Endothelial cell of umbilical vein (primary cell): ENCODE measurements around the gene MCEMP1. TPM values are rescaled to one million over a fixed set of nuclear protein-coding genes. Genes with fewer than 3 reads are reported as not detected.

Experiments used
- BruUV-seq: library from RNA; stranded (reverse); fragments of 400-500 nt; replicated peaks from 2 replicates; lab custom pipeline; 2021; lab: Mats Ljungman, UMichigan
- CTCF ChIA-PET: fragments of 300-600, 350-600 bp; sonication (Branson Sonifier 250); formaldehyde crosslinking; loops from one replicate; lab custom pipeline; 2021; ENCODE audit warnings: antibody characterized with exemption, inconsistent platforms; lab: Charles Lee
- POLR2A ChIA-PET: fragments of 300-600, 350-600 bp; sonication (Branson Sonifier 250); formaldehyde crosslinking; loops from one replicate; lab custom pipeline; 2021; ENCODE audit warnings: antibody characterized with exemption, inconsistent platforms; lab: Charles Lee
- DNase-seq: peaks from one replicate; pipeline ENCODE4 v3.0.0-alpha.2; 2011; ENCODE audit warnings: low read depth, low spot score
- FAIRE-seq: peaks from 2 replicates; lab custom pipeline; 2011; peaks lifted over from hg19 to GRCh38; lab: Jason Lieb, UNC
- H2AFZ ChIP-seq: 2 replicates; pipeline ENCODE4 v1.6.0; 2012; ENCODE audit warnings: low read depth, low read length, control low read depth, inconsistent platforms
- H3K27ac ChIP-seq: 2 replicates; pipeline ENCODE4 v1.5.1; 2011; ENCODE audit warnings: low read depth, mild to moderate bottlenecking, control low read depth, low read length, moderate library complexity; ENCODE audit not compliant: insufficient read depth
- H3K27me3 ChIP-seq, 2 experiments: 2 replicates each; pipeline versions ENCODE4 v1.6.0 to v1.6.1; 2011; ENCODE audit warnings: low read length in 2 of 2, mixed read lengths in 1 of 2; ENCODE audit not compliant: control insufficient read depth in 2 of 2, insufficient read depth in 2 of 2
- H3K36me3 ChIP-seq, 2 experiments: 2 replicates in 1 of 2; 3 replicates in 1 of 2; pipeline ENCODE4 v1.5.1; 2011; ENCODE audit warnings: low read length in 2 of 2, mild to moderate bottlenecking in 1 of 2, moderate library complexity in 1 of 2; ENCODE audit not compliant: control insufficient read depth in 2 of 2, insufficient read depth in 2 of 2; ENCODE audit errors: extremely low read depth in 1 of 2
- H3K4me1 ChIP-seq: 3 replicates; pipeline ENCODE4 v1.5.1; 2011; ENCODE audit warnings: mild to moderate bottlenecking, low read length; ENCODE audit not compliant: control insufficient read depth, insufficient read depth; ENCODE audit errors: extremely low read depth
- H3K4me2 ChIP-seq: 2 replicates; pipeline ENCODE4 v1.6.1; 2011; ENCODE audit warnings: low read length, control low read depth, mixed read lengths; ENCODE audit not compliant: insufficient read depth
- H3K4me3 ChIP-seq, 3 experiments: fragments of 200-600 bp in 1 of 3; sonication (generic), shearing (Covaris generic) in 1 of 3; replicated peaks in 1 of 3; 2 replicates each; pipeline ENCODE4 v1.5.1; 2011 to 2016; ENCODE audit warnings: control low read depth in 3 of 3, low read length in 3 of 3, mild to moderate bottlenecking in 2 of 3, inconsistent platforms in 1 of 3, low read depth in 1 of 3, moderate library complexity in 1 of 3; ENCODE audit not compliant: insufficient read depth in 1 of 3
- H3K79me2 ChIP-seq: 2 replicates; pipeline ENCODE4 v1.6.0; 2012; ENCODE audit warnings: low read length, inconsistent platforms; ENCODE audit not compliant: control insufficient read depth, insufficient read depth
- H3K9ac ChIP-seq: replicated peaks from 2 replicates; pipeline ENCODE3; 2011; ENCODE audit warnings: low read length, control low read depth; ENCODE audit not compliant: insufficient read depth; ENCODE audit errors: extremely low read depth
- H3K9me1 ChIP-seq: replicated peaks from 3 replicates; pipeline ENCODE4 v1.6.0; 2011; ENCODE audit warnings: mild to moderate bottlenecking, low read length; ENCODE audit not compliant: control insufficient read depth, insufficient read depth; ENCODE audit errors: extremely low read depth
- H3K9me3 ChIP-seq: replicated peaks from 2 replicates; pipeline ENCODE4 v1.5.1; 2012; ENCODE audit warnings: low read length, inconsistent platforms; ENCODE audit not compliant: control insufficient read depth, insufficient read depth
- H4K20me1 ChIP-seq: replicated peaks from 2 replicates; pipeline ENCODE3; 2011; ENCODE audit warnings: mild to moderate bottlenecking, low read length; ENCODE audit not compliant: control insufficient read depth, insufficient read depth; ENCODE audit errors: extremely low read depth
- CTCF ChIP-seq, 2 donors: IDR thresholded peaks; 1 replicate in 1 of 2; 2 replicates in 1 of 2; pipeline ENCODE4 v1.5.1; 2011; ENCODE audit warnings: low read length in 2 of 2, mild to moderate bottlenecking in 2 of 2, moderate library complexity in 2 of 2, control low read depth in 1 of 2, inconsistent platforms in 1 of 2, low read depth in 1 of 2; ENCODE audit not compliant: insufficient read depth in 1 of 2; ENCODE audit errors: extremely low read depth in 1 of 2
- EZH2 ChIP-seq: IDR thresholded peaks from 2 replicates; pipeline ENCODE4 v1.6.1; 2012; ENCODE audit warnings: borderline replicate concordance, low read depth, mild to moderate bottlenecking, moderate library complexity, low read length, inconsistent platforms; ENCODE audit not compliant: severe bottlenecking
- FOS ChIP-seq: IDR thresholded peaks from 2 replicates; pipeline ENCODE4 v1.6.1; 2011; ENCODE audit warnings: mild to moderate bottlenecking, low read length, moderate library complexity, borderline replicate concordance; ENCODE audit not compliant: insufficient read depth
- GATA2 ChIP-seq: IDR thresholded peaks from 2 replicates; pipeline ENCODE4 v1.7.0; 2011; ENCODE audit warnings: low read depth, mild to moderate bottlenecking, moderate library complexity, mixed read lengths, low read length; ENCODE audit not compliant: insufficient read length, insufficient read depth
- JUN ChIP-seq: IDR thresholded peaks from 2 replicates; pipeline ENCODE4 v1.6.1; 2011; ENCODE audit warnings: borderline replicate concordance, low read depth; ENCODE audit not compliant: insufficient read length, insufficient read depth
- MAX ChIP-seq: IDR thresholded peaks from 2 replicates; pipeline ENCODE4 v1.6.1; 2011; ENCODE audit not compliant: insufficient read depth, insufficient read length
- MYC ChIP-seq: IDR thresholded peaks from one replicate; pipeline ENCODE4 v1.6.1; 2011; ENCODE audit warnings: mild to moderate bottlenecking, low read depth, low read length
- POLR2A ChIP-seq: IDR thresholded peaks from 2 replicates; pipeline ENCODE4 v1.6.1; 2012; ENCODE audit warnings: low read depth, mild to moderate bottlenecking, control low read depth, low read length
- POLR2AphosphoS5 ChIP-seq: IDR thresholded peaks from 2 replicates; pipeline ENCODE4 v1.6.1; 2012; ENCODE audit warnings: low read depth, mild to moderate bottlenecking, control low read depth, low read length, moderate library complexity; ENCODE audit not compliant: insufficient read depth
- dilution Hi-C: fragments of 300-500 bp; cut with MboI; formaldehyde crosslinking; loops from one replicate; pipeline ENCODE4 v1.15.0; 2019; ENCODE audit warnings: low sequenced_read_pairs; ENCODE audit not compliant: extremely low pct_ligation_motif_present
- intact Hi-C: fragments of 100-400 bp; cut with micrococcal nuclease; formaldehyde crosslinking; loops from one replicate; pipeline ENCODE4 v1.10.0; 2022
- polyA plus RNA-seq, 4 experiments: library from polyadenylated mRNA; depleted of rRNA in 3 of 4; stranded (reverse) in 3 of 4; unstranded in 1 of 4; fragments of >200 nt; gene quantifications; 2 replicates each; pipeline versions ENCODE4 v1.2.1 to v1.2.3, GENCODE V29; 2011 to 2012; ENCODE audit warnings: missing spikeins in 1 of 4
- total RNA-seq: library from RNA; stranded (reverse); gene quantifications from 2 replicates; pipeline ENCODE4 v1.2.3, GENCODE V29; 2021

Gene MCEMP1
- total and polyA plus RNA-seq, 2 donors (not counting 3 experiments of a cell fraction or from before 2014, with no cell fraction given) = not detected

- intact Hi-C loops = no loop called here
- H3K27ac ChIP-seq = no peak overlapping the region
- no TSS peak for BruUV-seq
- no peaks in the 10 kb centered on the region for H3K9me3 ChIP-seq
- dilution Hi-C loops = no loop called here
- H3K4me3 ChIP-seq = no peak overlapping the region
- H3K4me1 ChIP-seq = no peaks in the 10 kb centered on the region
- H3K9ac ChIP-seq = no peak overlapping the region
- H3K4me2 ChIP-seq = no peak overlapping the region
- no peak for FAIRE-seq
- H4K20me1 ChIP-seq = no peaks in the 10 kb centered on the region
- no peak for DNase-seq
- H3K79me2 ChIP-seq = no peaks in the 10 kb centered on the region
- H3K27me3 ChIP-seq = no peaks in the 10 kb centered on the region
- H3K9me1 ChIP-seq = no peaks in the 10 kb centered on the region
- no peaks in the 10 kb centered on the region for H3K36me3 ChIP-seq
- TF ChIP-seq JUN (no peak), MYC (no peak), EZH2 (no peak), FOS (no peak)
- CTCF ChIA-PET = interaction anchor here (0.8 kb wide), 1 partner anchor 12 kb away, joined by 3 read pairs; the partner anchor contains the start of gene TRAPPC5
- H2AFZ ChIP-seq = no peak overlapping the region
- POLR2A ChIA-PET = no interaction called here
Measured at GRCh38 chr19:7692417-7693088, 15.7 kb downstream of the MCEMP1 start.

- Histone ChIP-seq H3K4me3 (no peak overlapping the region), H3K9me3 (no peaks in the 10 kb centered on the region), H2AFZ (no peak overlapping the region), H3K4me1 (no peaks in the 10 kb centered on the region), H3K4me2 (no peak overlapping the region), H3K27me3 (no peaks in the 10 kb centered on the region), H3K9me1 (no peaks in the 10 kb centered on the region), H3K27ac (no peak overlapping the region), H3K9ac (no peak overlapping the region), H4K20me1 (no peaks in the 10 kb centered on the region), H3K36me3 (no peaks in the 10 kb centered on the region), H3K79me2 (no peaks in the 10 kb centered on the region)
- FAIRE-seq = no peak
- intact Hi-C loops = no loop called here
- dilution Hi-C loops = no loop called here
- BruUV-seq = no TSS peak
- DNase-seq = no peak
- POLR2A ChIA-PET = no interaction called here
- no peak for TF ChIP-seq POLR2AphosphoS5
- TF ChIP-seq MAX = no peak
- no peak for TF ChIP-seq POLR2A
- no peak for TF ChIP-seq EZH2
- no peak for TF ChIP-seq MYC
- no peak for TF ChIP-seq GATA2
- TF ChIP-seq FOS = no peak
- TF ChIP-seq CTCF (IDR thresholded peaks at IDR 0.05; ENCODE audit: extremely low read depth in 1 of 2, insufficient read depth in 1 of 2, low read depth in 1 of 2, low read length in 2 of 2) = no peak
- no peak for TF ChIP-seq JUN
- CTCF ChIA-PET = no interaction called here
Measured at GRCh38 chr19:7694499-7694898, 17.6 kb downstream of the MCEMP1 start.
